Activated T-cell treated with anti-CD3 and anti-CD28 coated beads, Interleukin-2, amount 50 U/mL, for 72 hours (primary cell): Measurements from ENCODE around the gene PROCA1. TPM values are rescaled to one million over a fixed set of nuclear protein-coding genes. Genes with fewer than 3 reads are reported as not detected.

Experiments
- ATAC-seq, 2 donors: fragments of 150-1000 bp; cut with Tn5 transposase; replicated peaks in 1 of 2; 2 replicates each; pipeline ENCODE4 v1.10.0; 2021; ENCODE audit warnings: moderate library complexity in 2 of 2, mild to moderate bottlenecking in 1 of 2
- DNase-seq, 2 donors: peaks; one replicate each; pipeline ENCODE4 v3.0.0; 2021 to 2022; ENCODE audit warnings: mixed read lengths in 1 of 2
- H3K27ac Mint-ChIP-seq: one replicate; pipeline ENCODE4 v1.8.0; 2022; ENCODE audit warnings: mild to moderate bottlenecking, moderate library complexity, mixed read lengths
- H3K27me3 Mint-ChIP-seq: one replicate; pipeline ENCODE4 v1.8.0; 2022; ENCODE audit warnings: low read depth, mixed read lengths
- H3K36me3 Mint-ChIP-seq, 2 donors: one replicate each; pipeline ENCODE4 v1.8.0; 2022; ENCODE audit warnings: mixed read lengths in 2 of 2, mild to moderate bottlenecking in 1 of 2; ENCODE audit not compliant: insufficient read depth in 2 of 2
- H3K4me1 Mint-ChIP-seq: one replicate; pipeline ENCODE4 v1.8.0; 2022; ENCODE audit warnings: low read depth, mixed read lengths
- H3K4me3 Mint-ChIP-seq, 2 donors: one replicate each; pipeline ENCODE4 v1.8.0; 2022; ENCODE audit warnings: mild to moderate bottlenecking in 2 of 2, mixed read lengths in 2 of 2, moderate library complexity in 2 of 2
- H3K9me3 Mint-ChIP-seq, 2 donors: one replicate each; pipeline ENCODE4 v1.8.0; 2022; ENCODE audit warnings: mixed read lengths in 2 of 2
- total RNA-seq, 2 donors: library from RNA; stranded (reverse); gene quantifications; one replicate each; pipeline ENCODE4 v1.2.3, GENCODE V29; 2022

PROCA1 gene
- total RNA-seq, 2 donors from 2014 or later = 8.0 to 9.6 TPM

- Mint-ChIP-seq H3K9me3 (no peaks in the 10 kb centered on the region), H3K36me3 (peaks cover 4 to 26% of the 10 kb centered on the region in 2 donors), H3K27ac (no peak overlapping the region), H3K4me3 (no peak overlapping the region), H3K4me1 (no peaks in the 10 kb centered on the region), H3K27me3 (no peaks in the 10 kb centered on the region)
- ATAC-seq (no peak), DNase-seq (no peak)
These were observed 8.0 kb downstream of the PROCA1 start for GRCh38 chr17:28703552-28704218.

GRCh38 chr17:28702752-28703150 lies 8.9 kb downstream of the PROCA1 start:
- DNase-seq (no peak), ATAC-seq (no peak)
- Mint-ChIP-seq H3K27ac (no peak overlapping the region), H3K36me3 (peaks cover 4 to 30% of the 10 kb centered on the region in 2 donors), H3K27me3 (no peaks in the 10 kb centered on the region), H3K4me1 (no peaks in the 10 kb centered on the region), H3K9me3 (no peaks in the 10 kb centered on the region), H3K4me3 (no peak overlapping the region)

- Mint-ChIP-seq H3K27ac (no peak overlapping the region), H3K4me1 (no peaks in the 10 kb centered on the region), H3K27me3 (no peaks in the 10 kb centered on the region), H3K36me3 (peaks cover 4 to 29% of the 10 kb centered on the region in 2 donors), H3K4me3 (no peak overlapping the region), H3K9me3 (no peaks in the 10 kb centered on the region)
- no peak for DNase-seq
- ATAC-seq = no peak
These were observed 9.5 kb downstream of the PROCA1 start for GRCh38 chr17:28702026-28702751.

- ATAC-seq = no peak
These were observed 10.7 kb downstream of the PROCA1 start for GRCh38 chr17:28700830-28701492.

GRCh38 chr17:28700278-28700677 lies 11.4 kb downstream of the PROCA1 start:
- no peak overlapping the region for H3K4me3 Mint-ChIP-seq
- ATAC-seq (no peak), DNase-seq (no peak)
- H3K27me3 Mint-ChIP-seq = no peaks in the 10 kb centered on the region
- no peaks in the 10 kb centered on the region for H3K9me3 Mint-ChIP-seq
- no peak overlapping the region for H3K27ac Mint-ChIP-seq
- peaks cover 4 to 34% of the 10 kb centered on the region in 2 donors for H3K36me3 Mint-ChIP-seq
- no peaks in the 10 kb centered on the region for H3K4me1 Mint-ChIP-seq

More at GRCh38 chr17:28700830-28701492, 10.7 kb downstream of the PROCA1 start:
- H3K27ac Mint-ChIP-seq = no peak overlapping the region
- no peaks in the 10 kb centered on the region for H3K9me3 Mint-ChIP-seq
- no peak for DNase-seq
- H3K4me1 Mint-ChIP-seq = no peaks in the 10 kb centered on the region
- H3K4me3 Mint-ChIP-seq = no peak overlapping the region
- peaks cover 4 to 32% of the 10 kb centered on the region in 2 donors for H3K36me3 Mint-ChIP-seq
- no peaks in the 10 kb centered on the region for H3K27me3 Mint-ChIP-seq

- Mint-ChIP-seq H3K27me3 (no peaks in the 10 kb centered on the region), H3K9me3 (no peaks in the 10 kb centered on the region), H3K4me1 (no peaks in the 10 kb centered on the region), H3K4me3 (no peak overlapping the region), H3K27ac (no peak overlapping the region), H3K36me3 (peaks cover 7 to 37% of the 10 kb centered on the region in 2 donors)
- no peak for DNase-seq
- no peak for ATAC-seq
These were observed 13.3 kb downstream of the PROCA1 start for GRCh38 chr17:28698253-28698941.

- H3K4me3 Mint-ChIP-seq = no peak overlapping the region
- H3K36me3 Mint-ChIP-seq = peaks cover 12 to 45% of the 10 kb centered on the region in 2 donors
- no peaks in the 10 kb centered on the region for H3K9me3 Mint-ChIP-seq
- no peak overlapping the region for H3K27ac Mint-ChIP-seq
- ATAC-seq = no peak
- H3K4me1 Mint-ChIP-seq = no peaks in the 10 kb centered on the region
- H3K27me3 Mint-ChIP-seq = no peaks in the 10 kb centered on the region
- DNase-seq = no peak
These were observed 17.8 kb downstream of the PROCA1 start for GRCh38 chr17:28693869-28694268.

- DNase-seq (no peak), ATAC-seq (no peak)
- no peaks in the 10 kb centered on the region for H3K4me1 Mint-ChIP-seq
- no peak overlapping the region for H3K27ac Mint-ChIP-seq
- no peak overlapping the region for H3K4me3 Mint-ChIP-seq
- H3K9me3 Mint-ChIP-seq = no peaks in the 10 kb centered on the region
- peaks cover 16 to 61% of the 10 kb centered on the region in 2 donors for H3K36me3 Mint-ChIP-seq
- no peaks in the 10 kb centered on the region for H3K27me3 Mint-ChIP-seq
These were observed 22.7 kb downstream of the PROCA1 start for GRCh38 chr17:28689011-28689410.

GRCh38 chr17:28688481-28688880 lies 23.2 kb downstream of the PROCA1 start:
- Mint-ChIP-seq H3K4me3 (no peak overlapping the region), H3K27ac (no peak overlapping the region), H3K4me1 (no peaks in the 10 kb centered on the region), H3K36me3 (peaks cover 15 to 59% of the 10 kb centered on the region in 2 donors), H3K9me3 (no peaks in the 10 kb centered on the region), H3K27me3 (no peaks in the 10 kb centered on the region)
- ATAC-seq (no peak), DNase-seq (no peak)

GRCh38 chr17:28686296-28686695 lies 25.4 kb downstream of the PROCA1 start:
- Mint-ChIP-seq H3K9me3 (no peaks in the 10 kb centered on the region), H3K27ac (no peak overlapping the region), H3K36me3 (peaks cover 19 to 67% of the 10 kb centered on the region in 2 donors), H3K4me1 (no peaks in the 10 kb centered on the region), H3K27me3 (no peaks in the 10 kb centered on the region), H3K4me3 (no peak overlapping the region)
- ATAC-seq (no peak), DNase-seq (no peak)

- ATAC-seq = no peak
- H3K36me3 Mint-ChIP-seq = peaks cover 17 to 64% of the 10 kb centered on the region in 2 donors
- DNase-seq = no peak
- H3K4me3 Mint-ChIP-seq = no peak overlapping the region
- no peaks in the 10 kb centered on the region for H3K9me3 Mint-ChIP-seq
- no peaks in the 10 kb centered on the region for H3K4me1 Mint-ChIP-seq
- no peaks in the 10 kb centered on the region for H3K27me3 Mint-ChIP-seq
- no peak overlapping the region for H3K27ac Mint-ChIP-seq
These were observed 26.3 kb downstream of the PROCA1 start for GRCh38 chr17:28685366-28685765.

GRCh38 chr17:28684963-28685362 lies 26.7 kb downstream of the PROCA1 start:
- DNase-seq (no peak), ATAC-seq (no peak)
- no peak overlapping the region for H3K27ac Mint-ChIP-seq
- no peaks in the 10 kb centered on the region for H3K9me3 Mint-ChIP-seq
- H3K36me3 Mint-ChIP-seq = peaks cover 15 to 60% of the 10 kb centered on the region in 2 donors
- no peak overlapping the region for H3K4me3 Mint-ChIP-seq
- H3K4me1 Mint-ChIP-seq = no peaks in the 10 kb centered on the region
- H3K27me3 Mint-ChIP-seq = no peaks in the 10 kb centered on the region

- DNase-seq (no peak), ATAC-seq (no peak)
- no peak overlapping the region for H3K27ac Mint-ChIP-seq
- H3K4me1 Mint-ChIP-seq = no peaks in the 10 kb centered on the region
- no peaks in the 10 kb centered on the region for H3K9me3 Mint-ChIP-seq
- no peak overlapping the region for H3K4me3 Mint-ChIP-seq
- no peaks in the 10 kb centered on the region for H3K27me3 Mint-ChIP-seq
- H3K36me3 Mint-ChIP-seq = peaks cover 12 to 46% of the 10 kb centered on the region in 2 donors
These were observed 29.0 kb downstream of the PROCA1 start for GRCh38 chr17:28682655-28683054.
